ENCODE results near the gene GPR137B.

DNA sequence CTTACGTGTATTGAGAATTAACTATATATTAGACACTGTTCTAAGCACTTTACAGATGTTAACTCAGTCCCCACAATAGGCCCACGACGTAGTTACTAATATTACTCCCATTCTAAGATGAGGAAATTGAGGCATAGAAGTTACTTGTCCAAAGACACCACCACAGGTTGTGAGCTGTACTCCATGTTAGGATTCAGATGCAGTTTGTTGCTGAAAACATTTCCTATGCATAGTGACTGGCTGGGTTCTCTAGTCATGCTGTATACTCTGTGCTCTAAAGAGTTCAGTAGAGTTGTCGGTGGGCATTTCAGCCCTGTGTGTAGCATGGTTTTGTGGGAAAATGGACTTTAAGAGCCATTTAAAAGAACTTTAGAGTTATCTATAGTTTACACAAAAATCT is 65.2 kb downstream of the GPR137B start:
- TF ChIP-seq, protein P1, sequence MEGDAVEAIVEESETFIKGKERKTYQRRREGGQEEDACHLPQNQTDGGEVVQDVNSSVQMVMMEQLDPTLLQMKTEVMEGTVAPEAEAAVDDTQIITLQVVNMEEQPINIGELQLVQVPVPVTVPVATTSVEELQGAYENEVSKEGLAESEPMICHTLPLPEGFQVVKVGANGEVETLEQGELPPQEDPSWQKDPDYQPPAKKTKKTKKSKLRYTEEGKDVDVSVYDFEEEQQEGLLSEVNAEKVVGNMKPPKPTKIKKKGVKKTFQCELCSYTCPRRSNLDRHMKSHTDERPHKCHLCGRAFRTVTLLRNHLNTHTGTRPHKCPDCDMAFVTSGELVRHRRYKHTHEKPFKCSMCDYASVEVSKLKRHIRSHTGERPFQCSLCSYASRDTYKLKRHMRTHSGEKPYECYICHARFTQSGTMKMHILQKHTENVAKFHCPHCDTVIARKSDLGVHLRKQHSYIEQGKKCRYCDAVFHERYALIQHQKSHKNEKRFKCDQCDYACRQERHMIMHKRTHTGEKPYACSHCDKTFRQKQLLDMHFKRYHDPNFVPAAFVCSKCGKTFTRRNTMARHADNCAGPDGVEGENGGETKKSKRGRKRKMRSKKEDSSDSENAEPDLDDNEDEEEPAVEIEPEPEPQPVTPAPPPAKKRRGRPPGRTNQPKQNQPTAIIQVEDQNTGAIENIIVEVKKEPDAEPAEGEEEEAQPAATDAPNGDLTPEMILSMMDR (IDR thresholded peaks at IDR 0.05): no peak
- TF ChIP-seq POLR2A (IDR thresholded peaks at IDR 0.05): no peak
